ENCODE results near the gene MAGI1. TPM values are rescaled to one million over a fixed set of nuclear protein-coding genes. Genes with fewer than 3 reads are reported as not detected.

Gene MAGI1
- total RNA-seq, 1 experiment from 2014 or later: 38.6 TPM

DNA sequence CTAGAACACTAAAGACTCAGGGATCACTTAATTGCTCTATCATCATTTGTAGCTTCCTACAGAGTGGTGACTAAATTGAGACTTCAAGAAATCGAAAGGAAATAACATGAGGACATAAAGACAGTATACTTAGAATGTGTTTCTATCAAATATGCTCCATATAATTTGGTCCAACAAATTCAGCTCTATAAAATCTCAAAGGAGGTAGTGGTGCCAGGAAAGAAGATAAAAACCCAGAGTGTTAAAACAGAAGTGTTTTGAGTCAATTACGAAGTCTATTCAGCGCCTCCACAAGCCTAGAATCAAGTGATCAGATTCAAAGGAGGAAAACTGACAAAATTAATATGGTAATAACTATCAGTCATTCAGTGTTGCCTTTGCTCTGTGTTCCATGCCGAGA lies 22.9 kb downstream of the MAGI1 start:
- Histone ChIP-seq H4K20me1 (ENCODE audit: insufficient read depth) (no peaks in the 10 kb centered on the region), H3K27ac (ENCODE audit: low read depth, low read length) (no peak overlapping the region), H3K79me2 (ENCODE audit: insufficient read depth, low read length) (peaks cover 48% of the 10 kb centered on the region), H3K27me3 (ENCODE audit: insufficient read depth, low read length) (no peaks in the 10 kb centered on the region), H3K9ac (ENCODE audit: low read length) (no peak overlapping the region), H2AFZ (ENCODE audit: low read depth, low read length, poor library complexity, severe bottlenecking) (no peak overlapping the region), H3K4me2 (ENCODE audit: low read length) (no peak overlapping the region), H3K9me3 (ENCODE audit: control insufficient read depth in 1 of 2, insufficient read depth in 1 of 2, low read depth in 1 of 2, low read length in 2 of 2) (no peaks in the 10 kb centered on the region), H3K9me2 (ENCODE audit: insufficient read depth) (no peaks in the 10 kb centered on the region), H3K4me1 (ENCODE audit: control insufficient read depth in 1 of 2, insufficient read depth in 2 of 2, low read length in 2 of 2) (peaks cover 14 to 34% of the 10 kb centered on the region in 2 experiments), H3K36me3 (ENCODE audit: control insufficient read depth in 1 of 2, insufficient read depth in 2 of 2, low read length in 2 of 2) (no peaks in the 10 kb centered on the region), H3K4me3 (replicated peaks in 1 of 2; ENCODE audit: low read depth in 1 of 2, low read length in 2 of 2) (no peak overlapping the region)
- BruUV-seq (replicated peaks): no TSS peak
- DNase-seq (ENCODE audit: low read depth, low spot score): no peak
- POLR2A ChIA-PET: no interaction called here
- intact Hi-C loops (cut with micrococcal nuclease): no loop called here
- CTCF ChIA-PET: no interaction called here
- RAD21 ChIA-PET (ENCODE audit: low non-redundant PET in 1 of 2, low total read pairs in 2 of 2, uncharacterized antibody in 2 of 2, unreplicated experiment in 2 of 2): no interaction called here
- ATAC-seq: no peak
- no peak for TF ChIP-seq SIN3A (IDR thresholded peaks at IDR 0.05; ENCODE audit: low read depth)
- TF ChIP-seq, protein P1, sequence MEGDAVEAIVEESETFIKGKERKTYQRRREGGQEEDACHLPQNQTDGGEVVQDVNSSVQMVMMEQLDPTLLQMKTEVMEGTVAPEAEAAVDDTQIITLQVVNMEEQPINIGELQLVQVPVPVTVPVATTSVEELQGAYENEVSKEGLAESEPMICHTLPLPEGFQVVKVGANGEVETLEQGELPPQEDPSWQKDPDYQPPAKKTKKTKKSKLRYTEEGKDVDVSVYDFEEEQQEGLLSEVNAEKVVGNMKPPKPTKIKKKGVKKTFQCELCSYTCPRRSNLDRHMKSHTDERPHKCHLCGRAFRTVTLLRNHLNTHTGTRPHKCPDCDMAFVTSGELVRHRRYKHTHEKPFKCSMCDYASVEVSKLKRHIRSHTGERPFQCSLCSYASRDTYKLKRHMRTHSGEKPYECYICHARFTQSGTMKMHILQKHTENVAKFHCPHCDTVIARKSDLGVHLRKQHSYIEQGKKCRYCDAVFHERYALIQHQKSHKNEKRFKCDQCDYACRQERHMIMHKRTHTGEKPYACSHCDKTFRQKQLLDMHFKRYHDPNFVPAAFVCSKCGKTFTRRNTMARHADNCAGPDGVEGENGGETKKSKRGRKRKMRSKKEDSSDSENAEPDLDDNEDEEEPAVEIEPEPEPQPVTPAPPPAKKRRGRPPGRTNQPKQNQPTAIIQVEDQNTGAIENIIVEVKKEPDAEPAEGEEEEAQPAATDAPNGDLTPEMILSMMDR (IDR thresholded peaks at IDR 0.05 in 2 of 3, conservative IDR thresholded peaks at IDR 0.05 in 1 of 3; ENCODE audit: borderline replicate concordance in 1 of 3, insufficient read depth in 1 of 3, low read depth in 2 of 3, low read length in 2 of 3): no peak

DNA sequence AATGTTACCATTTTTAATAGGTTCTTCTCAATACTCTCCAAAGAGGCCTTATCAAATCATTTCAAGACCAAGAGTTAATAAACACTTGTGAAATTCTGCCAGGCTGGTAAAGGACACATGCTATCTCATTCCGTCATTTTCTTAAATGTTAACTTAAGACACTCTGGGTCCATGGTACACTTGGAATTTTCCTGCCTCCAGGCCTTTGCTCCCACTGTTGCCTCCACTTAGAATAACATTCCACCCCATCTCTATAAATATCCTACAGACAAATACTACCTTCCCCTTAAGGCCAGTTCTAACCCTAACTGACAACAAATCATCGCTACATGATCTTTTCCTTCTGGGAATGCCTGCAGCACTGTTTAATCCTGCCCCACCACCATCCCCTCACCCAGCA lies 24.1 kb downstream of the MAGI1 start:
- RAD21 ChIA-PET (ENCODE audit: low non-redundant PET in 1 of 2, low total read pairs in 2 of 2, uncharacterized antibody in 2 of 2, unreplicated experiment in 2 of 2): no interaction called here
- Histone ChIP-seq H3K9me3 (ENCODE audit: control insufficient read depth in 1 of 2, insufficient read depth in 1 of 2, low read depth in 1 of 2, low read length in 2 of 2) (no peaks in the 10 kb centered on the region), H3K4me1 (ENCODE audit: control insufficient read depth in 1 of 2, insufficient read depth in 2 of 2, low read length in 2 of 2) (peaks cover 23 to 45% of the 10 kb centered on the region in 2 experiments), H3K4me2 (ENCODE audit: low read length) (no peak overlapping the region), H3K9me2 (ENCODE audit: insufficient read depth) (no peaks in the 10 kb centered on the region), H3K9ac (ENCODE audit: low read length) (no peak overlapping the region), H3K36me3 (ENCODE audit: control insufficient read depth in 1 of 2, insufficient read depth in 2 of 2, low read length in 2 of 2) (no peaks in the 10 kb centered on the region), H3K79me2 (ENCODE audit: insufficient read depth, low read length) (peaks cover 42% of the 10 kb centered on the region), H3K27me3 (ENCODE audit: insufficient read depth, low read length) (no peaks in the 10 kb centered on the region), H3K27ac (ENCODE audit: low read depth, low read length) (no peak overlapping the region), H2AFZ (ENCODE audit: low read depth, low read length, poor library complexity, severe bottlenecking) (no peak overlapping the region), H4K20me1 (ENCODE audit: insufficient read depth) (no peaks in the 10 kb centered on the region), H3K4me3 (replicated peaks in 1 of 2; ENCODE audit: low read depth in 1 of 2, low read length in 2 of 2) (no peak overlapping the region)
- ATAC-seq (no peak), DNase-seq (ENCODE audit: low read depth, low spot score) (no peak)
- POLR2A ChIA-PET: no interaction called here
- CTCF ChIA-PET: no interaction called here
- no TSS peak for BruUV-seq (replicated peaks)
- intact Hi-C loops (cut with micrococcal nuclease): no loop called here
- no peak for TF ChIP-seq POLR2AphosphoS5 (IDR thresholded peaks at IDR 0.05; ENCODE audit: low read depth, low read length)
- no peak for TF ChIP-seq CBX3 (IDR thresholded peaks at IDR 0.05; ENCODE audit: low read depth)
- no peak for TF ChIP-seq ZFX (IDR thresholded peaks at IDR 0.05)
- TF ChIP-seq EZH2phosphoT487 (IDR thresholded peaks at IDR 0.05; ENCODE audit: borderline replicate concordance): no peak
- TF ChIP-seq RAD21 (IDR thresholded peaks at IDR 0.05; ENCODE audit: low read depth): no peak
- no peak for TF ChIP-seq ELF1 (IDR thresholded peaks at IDR 0.05; ENCODE audit: borderline replicate concordance, low read depth)
- TF ChIP-seq YY1 (IDR thresholded peaks at IDR 0.05; ENCODE audit: extremely low read depth, insufficient replicate concordance, low read depth, low read length): no peak
- TF ChIP-seq, protein P2, sequence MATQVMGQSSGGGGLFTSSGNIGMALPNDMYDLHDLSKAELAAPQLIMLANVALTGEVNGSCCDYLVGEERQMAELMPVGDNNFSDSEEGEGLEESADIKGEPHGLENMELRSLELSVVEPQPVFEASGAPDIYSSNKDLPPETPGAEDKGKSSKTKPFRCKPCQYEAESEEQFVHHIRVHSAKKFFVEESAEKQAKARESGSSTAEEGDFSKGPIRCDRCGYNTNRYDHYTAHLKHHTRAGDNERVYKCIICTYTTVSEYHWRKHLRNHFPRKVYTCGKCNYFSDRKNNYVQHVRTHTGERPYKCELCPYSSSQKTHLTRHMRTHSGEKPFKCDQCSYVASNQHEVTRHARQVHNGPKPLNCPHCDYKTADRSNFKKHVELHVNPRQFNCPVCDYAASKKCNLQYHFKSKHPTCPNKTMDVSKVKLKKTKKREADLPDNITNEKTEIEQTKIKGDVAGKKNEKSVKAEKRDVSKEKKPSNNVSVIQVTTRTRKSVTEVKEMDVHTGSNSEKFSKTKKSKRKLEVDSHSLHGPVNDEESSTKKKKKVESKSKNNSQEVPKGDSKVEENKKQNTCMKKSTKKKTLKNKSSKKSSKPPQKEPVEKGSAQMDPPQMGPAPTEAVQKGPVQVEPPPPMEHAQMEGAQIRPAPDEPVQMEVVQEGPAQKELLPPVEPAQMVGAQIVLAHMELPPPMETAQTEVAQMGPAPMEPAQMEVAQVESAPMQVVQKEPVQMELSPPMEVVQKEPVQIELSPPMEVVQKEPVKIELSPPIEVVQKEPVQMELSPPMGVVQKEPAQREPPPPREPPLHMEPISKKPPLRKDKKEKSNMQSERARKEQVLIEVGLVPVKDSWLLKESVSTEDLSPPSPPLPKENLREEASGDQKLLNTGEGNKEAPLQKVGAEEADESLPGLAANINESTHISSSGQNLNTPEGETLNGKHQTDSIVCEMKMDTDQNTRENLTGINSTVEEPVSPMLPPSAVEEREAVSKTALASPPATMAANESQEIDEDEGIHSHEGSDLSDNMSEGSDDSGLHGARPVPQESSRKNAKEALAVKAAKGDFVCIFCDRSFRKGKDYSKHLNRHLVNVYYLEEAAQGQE (IDR thresholded peaks at IDR 0.05; ENCODE audit: low read depth): no peak
- TF ChIP-seq, protein P3, sequence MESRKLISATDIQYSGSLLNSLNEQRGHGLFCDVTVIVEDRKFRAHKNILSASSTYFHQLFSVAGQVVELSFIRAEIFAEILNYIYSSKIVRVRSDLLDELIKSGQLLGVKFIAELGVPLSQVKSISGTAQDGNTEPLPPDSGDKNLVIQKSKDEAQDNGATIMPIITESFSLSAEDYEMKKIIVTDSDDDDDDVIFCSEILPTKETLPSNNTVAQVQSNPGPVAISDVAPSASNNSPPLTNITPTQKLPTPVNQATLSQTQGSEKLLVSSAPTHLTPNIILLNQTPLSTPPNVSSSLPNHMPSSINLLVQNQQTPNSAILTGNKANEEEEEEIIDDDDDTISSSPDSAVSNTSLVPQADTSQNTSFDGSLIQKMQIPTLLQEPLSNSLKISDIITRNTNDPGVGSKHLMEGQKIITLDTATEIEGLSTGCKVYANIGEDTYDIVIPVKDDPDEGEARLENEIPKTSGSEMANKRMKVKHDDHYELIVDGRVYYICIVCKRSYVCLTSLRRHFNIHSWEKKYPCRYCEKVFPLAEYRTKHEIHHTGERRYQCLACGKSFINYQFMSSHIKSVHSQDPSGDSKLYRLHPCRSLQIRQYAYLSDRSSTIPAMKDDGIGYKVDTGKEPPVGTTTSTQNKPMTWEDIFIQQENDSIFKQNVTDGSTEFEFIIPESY (IDR thresholded peaks at IDR 0.05; ENCODE audit: extremely low read depth, insufficient replicate concordance, low read length): no peak
- TF ChIP-seq, protein P4, sequence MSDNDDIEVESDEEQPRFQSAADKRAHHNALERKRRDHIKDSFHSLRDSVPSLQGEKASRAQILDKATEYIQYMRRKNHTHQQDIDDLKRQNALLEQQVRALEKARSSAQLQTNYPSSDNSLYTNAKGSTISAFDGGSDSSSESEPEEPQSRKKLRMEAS (IDR thresholded peaks at IDR 0.05): no peak
- no peak for TF ChIP-seq POLR2A (IDR thresholded peaks at IDR 0.05; ENCODE audit: borderline replicate concordance, extremely low read depth, insufficient read depth, insufficient read length)
- TF ChIP-seq SP1 (IDR thresholded peaks at IDR 0.05; ENCODE audit: low read depth): no peak
